Mesothelial cell of epicardium (in vitro differentiated cells): ENCODE results near the gene EPRS1. TPM values are rescaled to one million over a fixed set of nuclear protein-coding genes. Genes with fewer than 3 reads are reported as not detected.

ENCODE experiments used
- DNase-seq, 2 experiments: peaks; one replicate each; pipeline ENCODE4 v3.0.0; 2021; ENCODE audit warnings: low spot score in 2 of 2; ENCODE audit not compliant: unreplicated experiment in 2 of 2
- H3K27ac Mint-ChIP-seq: 2 replicates; pipeline ENCODE4 v1.8.0; 2021; ENCODE audit warnings: mixed read lengths
- H3K27me3 Mint-ChIP-seq: 2 replicates; pipeline ENCODE4 v1.8.0; 2021; ENCODE audit warnings: low read depth, mixed read lengths
- H3K36me3 Mint-ChIP-seq: 2 replicates; pipeline ENCODE4 v1.8.0; 2021; ENCODE audit warnings: mixed read lengths
- H3K4me1 Mint-ChIP-seq: 2 replicates; pipeline ENCODE4 v1.8.0; 2021; ENCODE audit warnings: mixed read lengths
- H3K4me3 Mint-ChIP-seq: 2 replicates; pipeline ENCODE4 v1.8.0; 2021; ENCODE audit warnings: mild to moderate bottlenecking, moderate library complexity, mixed read lengths
- H3K9me3 Mint-ChIP-seq: 2 replicates; pipeline ENCODE4 v1.8.0; 2021; ENCODE audit warnings: mixed read lengths
- total RNA-seq: library from RNA; stranded (reverse); gene quantifications from 3 replicates; pipeline ENCODE4 v1.2.1, GENCODE V29; 2021
- TF ChIP-seq, protein P1 (sequence below): fragments of 200-600 bp; sonication (generic); IDR thresholded peaks from one replicate; pipeline ENCODE4 v1.5.0; 2021; ENCODE audit warnings: antibody characterized with exemption; ENCODE audit not compliant: unreplicated experiment

EPRS1 gene
- total RNA-seq, 1 donor from 2014 or later: 80.7 TPM

GRCh38 chr1:219999821-220000220 is 46.5 kb downstream of the EPRS1 start:
- Mint-ChIP-seq H3K9me3 (no peaks in the 10 kb centered on the region), H3K4me1 (no peaks in the 10 kb centered on the region), H3K27ac (no peak overlapping the region), H3K4me3 (no peak overlapping the region), H3K36me3 (peaks cover 33% of the 10 kb centered on the region), H3K27me3 (no peaks in the 10 kb centered on the region)
- no peak for DNase-seq
- TF ChIP-seq, protein P1, sequence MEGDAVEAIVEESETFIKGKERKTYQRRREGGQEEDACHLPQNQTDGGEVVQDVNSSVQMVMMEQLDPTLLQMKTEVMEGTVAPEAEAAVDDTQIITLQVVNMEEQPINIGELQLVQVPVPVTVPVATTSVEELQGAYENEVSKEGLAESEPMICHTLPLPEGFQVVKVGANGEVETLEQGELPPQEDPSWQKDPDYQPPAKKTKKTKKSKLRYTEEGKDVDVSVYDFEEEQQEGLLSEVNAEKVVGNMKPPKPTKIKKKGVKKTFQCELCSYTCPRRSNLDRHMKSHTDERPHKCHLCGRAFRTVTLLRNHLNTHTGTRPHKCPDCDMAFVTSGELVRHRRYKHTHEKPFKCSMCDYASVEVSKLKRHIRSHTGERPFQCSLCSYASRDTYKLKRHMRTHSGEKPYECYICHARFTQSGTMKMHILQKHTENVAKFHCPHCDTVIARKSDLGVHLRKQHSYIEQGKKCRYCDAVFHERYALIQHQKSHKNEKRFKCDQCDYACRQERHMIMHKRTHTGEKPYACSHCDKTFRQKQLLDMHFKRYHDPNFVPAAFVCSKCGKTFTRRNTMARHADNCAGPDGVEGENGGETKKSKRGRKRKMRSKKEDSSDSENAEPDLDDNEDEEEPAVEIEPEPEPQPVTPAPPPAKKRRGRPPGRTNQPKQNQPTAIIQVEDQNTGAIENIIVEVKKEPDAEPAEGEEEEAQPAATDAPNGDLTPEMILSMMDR: no peak

Other genes with a start within 250 kb of the EPRS1 start
- gene SLC30A10, start 117.9 kb downstream of the EPRS1 start, total RNA-seq: 0.90 to 1.6 TPM (median 1.1 TPM) in 3 replicates
- 23.2 to 26.6 TPM (median 23.9 TPM) in 3 replicates for gene BPNT1, start 43.3 kb upstream of the EPRS1 start, total RNA-seq
- gene IARS2, start 47.6 kb upstream of the EPRS1 start, total RNA-seq: 57.0 to 60.4 TPM (median 58.4 TPM) in 3 replicates
- 49.0 to 51.7 TPM (median 50.6 TPM) in 3 replicates for gene RAB3GAP2, start 225.9 kb upstream of the EPRS1 start, total RNA-seq